ENCODE measurements around the gene REXO4.
A peak's percentile ranks its signal among the peaks of the same experiment; 100 is the strongest.

Gene REXO4

DNA sequence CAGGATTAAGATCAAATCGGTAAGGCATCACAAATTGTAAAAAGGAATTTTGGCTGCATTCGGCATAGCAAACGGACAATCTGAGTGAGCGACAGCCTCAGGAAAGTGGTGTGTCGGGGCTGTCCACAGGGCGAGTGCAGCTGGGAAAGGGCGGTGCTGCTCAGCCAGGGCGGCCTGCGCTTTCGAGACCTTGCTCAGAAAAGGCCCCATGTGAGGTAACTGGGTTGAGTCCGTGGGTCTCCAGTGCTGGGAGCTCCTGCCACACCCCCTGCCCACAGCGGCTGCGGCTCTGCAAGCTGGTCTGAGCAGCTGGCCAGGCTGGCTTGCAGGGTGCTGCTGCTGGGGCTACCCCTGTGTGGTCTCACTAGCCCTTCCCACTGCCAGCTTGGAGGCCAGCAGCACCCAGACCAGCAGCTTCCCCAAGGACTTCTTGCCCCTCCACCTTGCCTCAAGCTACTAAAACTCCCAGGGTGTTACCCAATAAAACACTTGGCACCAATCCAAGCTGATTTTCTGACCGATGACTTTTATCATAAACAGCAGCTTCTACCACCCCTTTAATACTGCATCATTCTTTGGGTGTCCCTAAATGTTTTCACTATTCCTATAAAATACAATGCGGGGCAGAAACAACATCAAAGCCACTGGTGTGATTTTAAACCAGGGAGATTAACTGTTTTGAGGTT, 55.3 kb downstream of the REXO4 start:
- Histone ChIP-seq H3K36me3 (peaks cover 45 to 93% (median 62%) of the 10 kb centered on the region in 3 donors), H3K4me1 (peaks cover 0 to 17% (median 6%) of the 10 kb centered on the region in 4 donors), H3K27me3 (no peaks in the 10 kb centered on the region), H3K9me3 (no peaks in the 10 kb centered on the region), H3K27ac (no peak overlapping the region), H3K4me3 (no peak overlapping the region)
- intact Hi-C loops (cut with DNase I; ENCODE audit: low total_unique reads): no loop called here
- TF ChIP-seq, protein P1, sequence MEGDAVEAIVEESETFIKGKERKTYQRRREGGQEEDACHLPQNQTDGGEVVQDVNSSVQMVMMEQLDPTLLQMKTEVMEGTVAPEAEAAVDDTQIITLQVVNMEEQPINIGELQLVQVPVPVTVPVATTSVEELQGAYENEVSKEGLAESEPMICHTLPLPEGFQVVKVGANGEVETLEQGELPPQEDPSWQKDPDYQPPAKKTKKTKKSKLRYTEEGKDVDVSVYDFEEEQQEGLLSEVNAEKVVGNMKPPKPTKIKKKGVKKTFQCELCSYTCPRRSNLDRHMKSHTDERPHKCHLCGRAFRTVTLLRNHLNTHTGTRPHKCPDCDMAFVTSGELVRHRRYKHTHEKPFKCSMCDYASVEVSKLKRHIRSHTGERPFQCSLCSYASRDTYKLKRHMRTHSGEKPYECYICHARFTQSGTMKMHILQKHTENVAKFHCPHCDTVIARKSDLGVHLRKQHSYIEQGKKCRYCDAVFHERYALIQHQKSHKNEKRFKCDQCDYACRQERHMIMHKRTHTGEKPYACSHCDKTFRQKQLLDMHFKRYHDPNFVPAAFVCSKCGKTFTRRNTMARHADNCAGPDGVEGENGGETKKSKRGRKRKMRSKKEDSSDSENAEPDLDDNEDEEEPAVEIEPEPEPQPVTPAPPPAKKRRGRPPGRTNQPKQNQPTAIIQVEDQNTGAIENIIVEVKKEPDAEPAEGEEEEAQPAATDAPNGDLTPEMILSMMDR (IDR thresholded peaks at IDR 0.05): no peak
- DNase-seq: no peak

- intact Hi-C loops (cut with DNase I; ENCODE audit: low total_unique reads): no loop called here
- Histone ChIP-seq H3K27me3 (no peaks in the 10 kb centered on the region), H3K27ac (no peak overlapping the region), H3K9me3 (no peaks in the 10 kb centered on the region), H3K36me3 (peaks cover 44 to 84% (median 54%) of the 10 kb centered on the region in 3 donors), H3K4me3 (no peak overlapping the region), H3K4me1 (peaks cover 0 to 21% (median 14%) of the 10 kb centered on the region in 4 donors)
- DNase-seq: no peak
- TF ChIP-seq, protein P1 (IDR thresholded peaks at IDR 0.05): no peak
These were observed 56.2 kb downstream of the REXO4 start for GRCh38 chr9:133361507-133362092.

GRCh38 chr9:133360400-133361393, 57.1 kb downstream of the REXO4 start:
- TF ChIP-seq, protein P1 (IDR thresholded peaks at IDR 0.05): no peak
- Histone ChIP-seq H3K4me1 (peaks cover 0 to 26% (median 16%) of the 10 kb centered on the region in 4 donors), H3K36me3 (peaks cover 35 to 75% (median 45%) of the 10 kb centered on the region in 3 donors), H3K9me3 (no peaks in the 10 kb centered on the region), H3K27ac (no peak overlapping the region), H3K4me3 (no peak overlapping the region), H3K27me3 (no peaks in the 10 kb centered on the region)
- intact Hi-C loops (cut with DNase I; ENCODE audit: low total_unique reads): no loop called here
- DNase-seq: no peak

GRCh38 chr9:133359399-133360175, 58.2 kb downstream of the REXO4 start:
- DNase-seq: no peak
- H3K4me1 ChIP-seq: peaks cover 0 to 36% (median 25%) of the 10 kb centered on the region in 4 donors
- TF ChIP-seq, protein P1 (IDR thresholded peaks at IDR 0.05): no peak

GRCh38 chr9:133357656-133358055, 60.2 kb downstream of the REXO4 start:
- no peak for DNase-seq
- TF ChIP-seq, protein P1 (IDR thresholded peaks at IDR 0.05): no peak
- intact Hi-C loops (cut with DNase I; ENCODE audit: low total_unique reads): no loop called here
- peaks cover 9 to 60% (median 19%) of the 10 kb centered on the region in 3 donors for H3K36me3 ChIP-seq
- H3K9me3 ChIP-seq: no peaks in the 10 kb centered on the region
- peaks cover 0 to 36% (median 27%) of the 10 kb centered on the region in 4 donors for H3K4me1 ChIP-seq
- peak overlapping the region in 1 of 2 donors; percentile 94 for H3K4me3 ChIP-seq
- no peak overlapping the region for H3K27ac ChIP-seq
- no peaks in the 10 kb centered on the region for H3K27me3 ChIP-seq

More at GRCh38 chr9:133359399-133360175, 58.2 kb downstream of the REXO4 start:
- Histone ChIP-seq H3K9me3 (no peaks in the 10 kb centered on the region), H3K27me3 (no peaks in the 10 kb centered on the region), H3K4me3 (no peak overlapping the region), H3K27ac (no peak overlapping the region), H3K36me3 (peaks cover 27 to 64% (median 34%) of the 10 kb centered on the region in 3 donors)
- intact Hi-C loops (cut with DNase I; ENCODE audit: low total_unique reads): no loop called here

Data from tibial artery (tissue), 4 donors.